Breast epithelium (tissue), 4 donors: ENCODE results near the gene TADA2A. TPM values are rescaled to one million over a fixed set of nuclear protein-coding genes. Genes with fewer than 3 reads are reported as not detected.
A peak's percentile ranks its signal among the peaks of the same experiment; 100 is the strongest.

ENCODE experiments used
- DNase-seq, 2 donors: peaks; one replicate each; pipeline ENCODE4 v3.0.0-alpha.2; 2019; ENCODE audit warnings: low spot score in 2 of 2
- H3K27ac ChIP-seq, 2 donors: fragments of 200-600 bp; sonication (generic) in 1 of 2; one replicate each; pipeline ENCODE4 v1.5.1; 2016 to 2019; ENCODE audit warnings: mild to moderate bottlenecking in 1 of 2
- H3K27me3 ChIP-seq, 2 donors: fragments of 200-600 bp; sonication (generic) in 1 of 2; one replicate each; pipeline versions ENCODE4 v1.5.1 to v1.6.0; 2017 to 2019; ENCODE audit warnings: control low read depth in 1 of 2, mild to moderate bottlenecking in 1 of 2
- H3K36me3 ChIP-seq: fragments of 200-600 bp; one replicate; pipeline ENCODE4 v1.5.1; 2019
- H3K4me1 ChIP-seq, 2 donors: fragments of 200-600 bp; sonication (generic); one replicate each; pipeline ENCODE4 v1.5.1; 2016 to 2019; ENCODE audit warnings: control low read depth in 1 of 2
- H3K4me3 ChIP-seq, 3 donors: fragments of 200-600 bp; sonication (generic); 1 replicate in 2 of 3; 2 replicates in 1 of 3; pipeline ENCODE4 v1.5.1; 2016 to 2019; ENCODE audit warnings: mild to moderate bottlenecking in 3 of 3, moderate library complexity in 2 of 3
- H3K9me3 ChIP-seq, 2 donors: fragments of 200-600 bp; sonication (generic) in 1 of 2; one replicate each; pipeline ENCODE4 v1.5.1; 2016 to 2019; ENCODE audit warnings: control low read depth in 1 of 2
- CTCF ChIP-seq, 3 donors: fragments of 450-650 bp; IDR thresholded peaks; one replicate each; pipeline ENCODE4 v1.5.1; 2016 to 2017; ENCODE audit warnings: antibody characterized with exemption in 3 of 3, mild to moderate bottlenecking in 3 of 3, moderate library complexity in 3 of 3
- POLR2A ChIP-seq: fragments of 450-650 bp; IDR thresholded peaks from one replicate; pipeline ENCODE4 v1.6.1; 2016; ENCODE audit warnings: antibody characterized with exemption, mild to moderate bottlenecking, moderate library complexity
- POLR2AphosphoS5 ChIP-seq, 3 donors: sonication (generic); formaldehyde crosslinking; IDR thresholded peaks; one replicate each; pipeline ENCODE4 v1.6.1; 2017; ENCODE audit warnings: antibody characterized with exemption in 3 of 3
- intact Hi-C: fragments of 100-400 bp; cut with DNase I; formaldehyde crosslinking; loops from one replicate; pipeline ENCODE4 v1.15.1; 2023; ENCODE audit warnings: low total_unique reads
- total RNA-seq, 3 donors: library from RNA; depleted of rRNA; stranded (reverse); fragments of >200 nt; gene quantifications; one replicate each; pipeline ENCODE4 v1.1.0, GENCODE V29; 2016

Gene TADA2A
- total RNA-seq, 3 donors from 2014 or later = 14.7 to 36.1 (median 26.3) TPM

GRCh38 chr17:37481001-37481665 is 74.4 kb downstream of the TADA2A start:
- Histone ChIP-seq H3K27ac (no peak overlapping the region), H3K4me1 (peaks cover 3 to 4% of the 10 kb centered on the region in 2 donors)
- no peak for DNase-seq

GRCh38 chr17:37483311-37484039 is 76.8 kb downstream of the TADA2A start:
- no peaks in the 10 kb centered on the region for H3K9me3 ChIP-seq
- peak overlapping the region; percentile 33 to 46 for H3K27ac ChIP-seq
- DNase-seq = no peak
- TF ChIP-seq POLR2AphosphoS5 (IDR thresholded peaks at IDR 0.05) = no peak
- no peak for TF ChIP-seq CTCF (IDR thresholded peaks at IDR 0.05)
- TF ChIP-seq POLR2A = no peak
- H3K27me3 ChIP-seq = no peaks in the 10 kb centered on the region
- H3K4me1 ChIP-seq = no peaks in the 10 kb centered on the region
- H3K36me3 ChIP-seq = peaks cover 5% of the 10 kb centered on the region
- intact Hi-C loops = no loop called here
- H3K4me3 ChIP-seq = no peak overlapping the region

More at GRCh38 chr17:37481001-37481665, 74.4 kb downstream of the TADA2A start:
- Histone ChIP-seq H3K27me3 (no peaks in the 10 kb centered on the region), H3K36me3 (peaks cover 5% of the 10 kb centered on the region), H3K4me3 (no peak overlapping the region), H3K9me3 (no peaks in the 10 kb centered on the region)
- TF ChIP-seq POLR2A = no peak
- no peak for TF ChIP-seq POLR2AphosphoS5 (IDR thresholded peaks at IDR 0.05)
- no peak for TF ChIP-seq CTCF (IDR thresholded peaks at IDR 0.05)
- intact Hi-C loops = no loop called here

GRCh38 chr17:37485938-37486570 is 79.4 kb downstream of the TADA2A start:
- Histone ChIP-seq H3K27ac (no peak overlapping the region), H3K36me3 (no peaks in the 10 kb centered on the region), H3K4me3 (no peak overlapping the region), H3K9me3 (no peaks in the 10 kb centered on the region), H3K27me3 (no peaks in the 10 kb centered on the region), H3K4me1 (no peaks in the 10 kb centered on the region)
- TF ChIP-seq POLR2AphosphoS5 (IDR thresholded peaks at IDR 0.05) = no peak
- TF ChIP-seq CTCF (IDR thresholded peaks at IDR 0.05) = no peak
- no peak for TF ChIP-seq POLR2A
- intact Hi-C loops = loop anchor here (5.0 kb wide), 1 partner anchor 74 kb away; no protein-coding TSS in a partner anchor
- DNase-seq = no peak

GRCh38 chr17:37488009-37488604 is 81.4 kb downstream of the TADA2A start:
- TF ChIP-seq CTCF (IDR thresholded peaks at IDR 0.05) = no peak
- no peak for TF ChIP-seq POLR2AphosphoS5 (IDR thresholded peaks at IDR 0.05)
- TF ChIP-seq POLR2A = no peak
- H3K9me3 ChIP-seq = no peaks in the 10 kb centered on the region
- no peaks in the 10 kb centered on the region for H3K27me3 ChIP-seq
- H3K4me3 ChIP-seq = peak overlapping the region in 2 of 3 donors; percentile 88 to 90
- H3K36me3 ChIP-seq = no peaks in the 10 kb centered on the region
- intact Hi-C loops = loop anchor here (5.0 kb wide), 1 partner anchor 76 kb away; no protein-coding TSS in a partner anchor
- no peak for DNase-seq
- H3K27ac ChIP-seq = peak overlapping the region; percentile 97 to 98
- no peaks in the 10 kb centered on the region for H3K4me1 ChIP-seq
